Upper lobe of left lung (tissue), 6 donors: Measurements from ENCODE around the gene TVP23A. TPM values are rescaled to one million over a fixed set of nuclear protein-coding genes. Genes with fewer than 3 reads are reported as not detected.

Experiments
- ATAC-seq, 2 donors: fragments of 200-7000 bp; cut with Tn5 transposase; one replicate each; pipeline ENCODE4 v1.9.1; 2022; ENCODE audit warnings: mild to moderate bottlenecking in 2 of 2, moderate library complexity in 2 of 2; ENCODE audit not compliant: low FRiP score in 2 of 2
- DNase-seq, 2 donors: peaks; one replicate each; pipeline ENCODE4 v3.0.0-alpha.2; 2019 to 2020
- H3K27ac ChIP-seq, 4 donors: fragments of 200-600 bp; sonication (generic); one replicate each; pipeline ENCODE4 v1.5.1; 2016 to 2019
- H3K27me3 ChIP-seq, 4 donors: fragments of 200-600 bp; sonication (generic); one replicate each; pipeline ENCODE4 v1.5.1; 2017 to 2019
- H3K36me3 ChIP-seq, 4 donors: fragments of 200-600 bp; sonication (generic); one replicate each; pipeline ENCODE4 v1.5.1; 2016 to 2019
- H3K4me1 ChIP-seq, 4 donors: fragments of 200-600 bp; sonication (generic); one replicate each; pipeline ENCODE4 v1.5.1; 2018 to 2019
- H3K4me3 ChIP-seq, 4 donors: fragments of 200-600 bp; sonication (generic); one replicate each; pipeline ENCODE4 v1.5.1; 2017 to 2019; ENCODE audit warnings: mild to moderate bottlenecking in 2 of 4, moderate library complexity in 1 of 4
- H3K9me3 ChIP-seq, 4 donors: fragments of 200-600 bp; sonication (generic); one replicate each; pipeline ENCODE4 v1.5.1; 2018 to 2019
- CTCF ChIP-seq, 6 experiments: fragments of 450-650 bp in 4 of 6; fragments of 200-600 bp in 2 of 6; sonication (generic) in 2 of 6; IDR thresholded peaks; one replicate each; pipeline ENCODE4 v1.5.1; 2016 to 2019; ENCODE audit warnings: antibody characterized with exemption in 6 of 6
- EP300 ChIP-seq, 4 donors: sonication (generic); formaldehyde crosslinking; IDR thresholded peaks; one replicate each; pipeline ENCODE4 v1.5.1; 2017; ENCODE audit warnings: antibody characterized with exemption in 4 of 4, control low read depth in 2 of 4
- POLR2A ChIP-seq, 4 donors: fragments of 450-650 bp; IDR thresholded peaks; one replicate each; pipeline ENCODE4 v1.5.1; 2016 to 2017; ENCODE audit warnings: antibody characterized with exemption in 4 of 4, mild to moderate bottlenecking in 2 of 4
- POLR2AphosphoS5 ChIP-seq, 2 donors: sonication (generic); formaldehyde crosslinking; IDR thresholded peaks; one replicate each; pipeline ENCODE4 v1.5.1; 2017; ENCODE audit warnings: antibody characterized with exemption in 2 of 2
- WGBS, 2 donors: methylation state at CpG; one replicate each; pipeline ENCODE4 v1.1.5; 2017 to 2018; 5-methylcytosine and 5-hydroxymethylcytosine counted together
- small RNA-seq, 4 donors: library from RNA; depleted of rRNA; stranded (forward); fragments of <200 nt; gene quantifications; one replicate each; pipeline ENCODE3, GENCODE V24; 2016
- total RNA-seq, 6 donors: library from RNA; depleted of rRNA in 4 of 6; stranded (reverse); fragments of >200 nt in 4 of 6; gene quantifications; one replicate each; pipeline versions ENCODE4 v1.1.0 to v1.2.1, GENCODE V29; 2016 to 2021
- donor health status: DM: no; HTN: no; CAD: no; lungs with moderate emphysema.
- donor health status: DM: no; HTN: yes; CAD: no; lungs with severe emphysema.

Gene TVP23A
- total RNA-seq, 6 donors from 2014 or later = 0.20 to 2.3 (median 0.61) TPM; not detected in 2

- H3K9me3 ChIP-seq = no peaks in the 10 kb centered on the region
- H3K36me3 ChIP-seq = no peaks in the 10 kb centered on the region
- DNase-seq = peak in 1 of 2 donors; percentile 78
- no peaks in the 10 kb centered on the region for H3K27me3 ChIP-seq
- WGBS, 2 donors = 30 to 37% methylated on average over 12 of the region's 12 CpGs
- peak; percentile 92 to 93 for ATAC-seq
- peaks cover 13 to 16% (median 16%) of the 10 kb centered on the region in 4 donors for H3K4me1 ChIP-seq
- TF ChIP-seq POLR2AphosphoS5 (IDR thresholded peaks at IDR 0.05) = no peak
- no peak for TF ChIP-seq EP300 (IDR thresholded peaks at IDR 0.05)
- TF ChIP-seq CTCF (IDR thresholded peaks at IDR 0.05) = peak; percentile 83 to 97 (median 94)
- no peak for TF ChIP-seq POLR2A (IDR thresholded peaks at IDR 0.05)
- H3K4me3 ChIP-seq = peak overlapping the region in 3 of 4 donors; percentile 13 to 37 (median 27)
- peak overlapping the region in 2 of 4 donors; percentile 66 to 67 for H3K27ac ChIP-seq
These were observed 81.4 kb downstream of the TVP23A start for GRCh38 chr16:10737068-10737625.

GRCh38 chr16:10731790-10732189 is 86.8 kb downstream of the TVP23A start:
- no peak for ATAC-seq
- no peak overlapping the region for H3K4me3 ChIP-seq
- no peak overlapping the region for H3K27ac ChIP-seq
- H3K36me3 ChIP-seq = no peaks in the 10 kb centered on the region
- H3K27me3 ChIP-seq = no peaks in the 10 kb centered on the region
- TF ChIP-seq POLR2AphosphoS5 (IDR thresholded peaks at IDR 0.05) (no peak), CTCF (IDR thresholded peaks at IDR 0.05) (no peak), EP300 (IDR thresholded peaks at IDR 0.05) (no peak), POLR2A (IDR thresholded peaks at IDR 0.05) (no peak)
- 83 to 85% methylated on average over 7 of the region's 7 CpGs for WGBS, 2 donors
- H3K4me1 ChIP-seq = peaks cover 0 to under 1% (median 0%) of the 10 kb centered on the region in 4 donors
- DNase-seq = no peak
- H3K9me3 ChIP-seq = no peaks in the 10 kb centered on the region

GRCh38 chr16:10729104-10730048 is 89.2 kb downstream of the TVP23A start:
- no peaks in the 10 kb centered on the region for H3K27me3 ChIP-seq
- no peaks in the 10 kb centered on the region for H3K36me3 ChIP-seq
- TF ChIP-seq EP300 (IDR thresholded peaks at IDR 0.05) (no peak), CTCF (IDR thresholded peaks at IDR 0.05) (no peak), POLR2AphosphoS5 (IDR thresholded peaks at IDR 0.05) (no peak), POLR2A (IDR thresholded peaks at IDR 0.05) (no peak)
- 75 to 78% methylated on average over 15 to 19 of the region's 19 CpGs for WGBS, 2 donors
- no peak overlapping the region for H3K4me3 ChIP-seq
- ATAC-seq = peak; percentile 12 to 49
- no peak overlapping the region for H3K27ac ChIP-seq
- no peaks in the 10 kb centered on the region for H3K4me1 ChIP-seq
- peak in 1 of 2 donors; percentile 59 for DNase-seq
- no peaks in the 10 kb centered on the region for H3K9me3 ChIP-seq

- no peak for ATAC-seq
- 74 to 77% methylated on average over 16 of the region's 16 CpGs for WGBS, 2 donors
- no peak for DNase-seq
These were observed 90.3 kb downstream of the TVP23A start for GRCh38 chr16:10728003-10728887.

More at GRCh38 chr16:10728003-10728887, 90.3 kb downstream of the TVP23A start:
- Histone ChIP-seq H3K27me3 (no peaks in the 10 kb centered on the region), H3K4me3 (no peak overlapping the region), H3K27ac (no peak overlapping the region), H3K36me3 (no peaks in the 10 kb centered on the region), H3K4me1 (no peaks in the 10 kb centered on the region), H3K9me3 (no peaks in the 10 kb centered on the region)
- TF ChIP-seq CTCF (IDR thresholded peaks at IDR 0.05) = no peak
- TF ChIP-seq POLR2A (IDR thresholded peaks at IDR 0.05) = no peak
- TF ChIP-seq POLR2AphosphoS5 (IDR thresholded peaks at IDR 0.05) = no peak
- TF ChIP-seq EP300 (IDR thresholded peaks at IDR 0.05) = no peak

Small RNAs within 50 kb of the gene (small RNA-seq; reads per million reads assigned to genes)
- gene MTND4LP24 = 0 reads per million in 4 donors
- 0 reads per million in 4 donors for gene MTND6P33

Other genes with a start within 250 kb of the TVP23A start
- gene EMP2, start 238.2 kb downstream of the TVP23A start, total RNA-seq = 1,000 to 10,000 TPM in 1 of 6 donors, 100 to 1,000 TPM in 5; 261 to 1,020 (median 640) TPM
- 1 to 10 TPM in 1 of 6 donors, under 1 TPM in 2, not detected in 3; 0.20 to 2.1 (median 0.44) TPM for gene TEKT5, start 123.9 kb downstream of the TVP23A start, total RNA-seq
- gene NUBP1, start 75.0 kb downstream of the TVP23A start, total RNA-seq = 10 to 100 TPM; 16.8 to 40.3 (median 34.6) TPM
- gene CIITA, start 58.4 kb upstream of the TVP23A start, total RNA-seq = 100 to 1,000 TPM in 2 of 6 donors, 10 to 100 TPM in 4; 27.2 to 145 (median 83.2) TPM
- 10 to 100 TPM; 28.4 to 87.0 (median 55.1) TPM for gene DEXI, start 123.7 kb upstream of the TVP23A start, total RNA-seq
- 10 to 100 TPM; 33.3 to 85.9 (median 46.4) TPM for gene CLEC16A, start 125.8 kb upstream of the TVP23A start, total RNA-seq